ENCODE results near the gene TNRC18.
"Not testable (repeated sequence)": the region's sequence is repeated elsewhere in the genome, so short reads cannot be mapped to it uniquely, and the experiment has no call there.

Gene TNRC18

DNA sequence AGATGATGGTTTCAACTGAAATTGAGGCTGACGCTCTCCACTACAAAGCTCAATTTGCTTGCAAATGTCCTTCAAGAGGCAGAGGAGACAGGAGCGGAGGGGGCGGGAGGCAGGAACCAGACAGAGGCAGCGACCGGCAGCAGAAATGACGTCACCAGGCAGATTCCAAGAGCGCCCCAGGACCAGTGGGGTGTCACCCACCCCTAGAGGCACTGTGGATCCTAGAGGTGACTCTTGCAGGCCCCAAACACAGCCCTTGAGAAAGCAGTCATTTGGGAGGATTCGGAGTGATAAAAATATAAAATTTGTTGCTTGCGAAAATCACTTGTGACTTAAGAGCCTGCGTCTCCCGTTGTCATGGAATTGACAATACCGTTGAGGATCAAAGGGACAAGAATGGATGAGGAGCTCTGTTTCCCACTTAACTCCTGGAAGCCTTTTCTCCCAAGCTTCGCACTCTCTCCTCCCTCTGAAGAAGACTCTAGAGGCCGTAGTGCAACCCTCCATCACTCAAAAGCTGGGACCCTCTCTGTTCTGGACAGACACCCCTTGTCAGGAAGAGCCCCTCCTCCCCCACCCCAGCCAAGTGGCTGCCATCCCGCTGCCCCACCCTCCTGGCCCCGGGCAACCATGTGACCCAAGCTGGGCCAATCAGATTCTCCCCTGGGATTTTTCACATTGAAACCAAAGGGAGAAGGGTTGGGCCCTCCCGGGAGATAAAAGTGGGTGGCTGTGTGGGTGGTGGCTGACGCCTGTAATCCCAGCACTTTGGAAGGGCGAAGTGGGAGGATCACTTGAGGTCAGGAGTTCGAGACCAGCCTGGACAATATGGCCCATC is 157.2 kb downstream of the TNRC18 start:
- no peaks in the 10 kb centered on the region for H3K79me2 ChIP-seq (ENCODE audit: insufficient read depth, low read length)
- H3K36me3 ChIP-seq (ENCODE audit: insufficient read depth, low read length), result no peaks in the 10 kb centered on the region
- no peak overlapping the region for H3K4me3 ChIP-seq (ENCODE audit: low read depth, low read length, poor library complexity, severe bottlenecking)
- H2AFZ ChIP-seq (ENCODE audit: low read length), result no peak overlapping the region
- no peak overlapping the region for H3K27ac ChIP-seq (ENCODE audit: low read depth, low read length, poor library complexity, severe bottlenecking)
- no peaks in the 10 kb centered on the region for H3K4me1 ChIP-seq (ENCODE audit: insufficient read depth, low read length, severe bottlenecking)
- no peak overlapping the region for H3K9ac ChIP-seq (ENCODE audit: low read length)
- H4K20me1 ChIP-seq (ENCODE audit: insufficient read depth, low read length), result no peaks in the 10 kb centered on the region
- no peak for TF ChIP-seq EZH2 (IDR thresholded peaks at IDR 0.05; ENCODE audit: borderline replicate concordance, low read length)
- TF ChIP-seq, protein P1, sequence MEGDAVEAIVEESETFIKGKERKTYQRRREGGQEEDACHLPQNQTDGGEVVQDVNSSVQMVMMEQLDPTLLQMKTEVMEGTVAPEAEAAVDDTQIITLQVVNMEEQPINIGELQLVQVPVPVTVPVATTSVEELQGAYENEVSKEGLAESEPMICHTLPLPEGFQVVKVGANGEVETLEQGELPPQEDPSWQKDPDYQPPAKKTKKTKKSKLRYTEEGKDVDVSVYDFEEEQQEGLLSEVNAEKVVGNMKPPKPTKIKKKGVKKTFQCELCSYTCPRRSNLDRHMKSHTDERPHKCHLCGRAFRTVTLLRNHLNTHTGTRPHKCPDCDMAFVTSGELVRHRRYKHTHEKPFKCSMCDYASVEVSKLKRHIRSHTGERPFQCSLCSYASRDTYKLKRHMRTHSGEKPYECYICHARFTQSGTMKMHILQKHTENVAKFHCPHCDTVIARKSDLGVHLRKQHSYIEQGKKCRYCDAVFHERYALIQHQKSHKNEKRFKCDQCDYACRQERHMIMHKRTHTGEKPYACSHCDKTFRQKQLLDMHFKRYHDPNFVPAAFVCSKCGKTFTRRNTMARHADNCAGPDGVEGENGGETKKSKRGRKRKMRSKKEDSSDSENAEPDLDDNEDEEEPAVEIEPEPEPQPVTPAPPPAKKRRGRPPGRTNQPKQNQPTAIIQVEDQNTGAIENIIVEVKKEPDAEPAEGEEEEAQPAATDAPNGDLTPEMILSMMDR (IDR thresholded peaks at IDR 0.05; ENCODE audit: low read length), result no peak
- H3K27me3 ChIP-seq (ENCODE audit: insufficient read depth, low read length), result no peaks in the 10 kb centered on the region; the same call in 1 of the 2 replicates
- no peak overlapping the region for H3K4me2 ChIP-seq (ENCODE audit: low read length)
- no peaks in the 10 kb centered on the region for H3F3A ChIP-seq (ENCODE audit: insufficient read depth, low read length)
- H3K9me2 ChIP-seq (ENCODE audit: low read depth, low read length), result no peaks in the 10 kb centered on the region
- no peaks in the 10 kb centered on the region for H3K9me3 ChIP-seq (ENCODE audit: low read length)

DNA sequence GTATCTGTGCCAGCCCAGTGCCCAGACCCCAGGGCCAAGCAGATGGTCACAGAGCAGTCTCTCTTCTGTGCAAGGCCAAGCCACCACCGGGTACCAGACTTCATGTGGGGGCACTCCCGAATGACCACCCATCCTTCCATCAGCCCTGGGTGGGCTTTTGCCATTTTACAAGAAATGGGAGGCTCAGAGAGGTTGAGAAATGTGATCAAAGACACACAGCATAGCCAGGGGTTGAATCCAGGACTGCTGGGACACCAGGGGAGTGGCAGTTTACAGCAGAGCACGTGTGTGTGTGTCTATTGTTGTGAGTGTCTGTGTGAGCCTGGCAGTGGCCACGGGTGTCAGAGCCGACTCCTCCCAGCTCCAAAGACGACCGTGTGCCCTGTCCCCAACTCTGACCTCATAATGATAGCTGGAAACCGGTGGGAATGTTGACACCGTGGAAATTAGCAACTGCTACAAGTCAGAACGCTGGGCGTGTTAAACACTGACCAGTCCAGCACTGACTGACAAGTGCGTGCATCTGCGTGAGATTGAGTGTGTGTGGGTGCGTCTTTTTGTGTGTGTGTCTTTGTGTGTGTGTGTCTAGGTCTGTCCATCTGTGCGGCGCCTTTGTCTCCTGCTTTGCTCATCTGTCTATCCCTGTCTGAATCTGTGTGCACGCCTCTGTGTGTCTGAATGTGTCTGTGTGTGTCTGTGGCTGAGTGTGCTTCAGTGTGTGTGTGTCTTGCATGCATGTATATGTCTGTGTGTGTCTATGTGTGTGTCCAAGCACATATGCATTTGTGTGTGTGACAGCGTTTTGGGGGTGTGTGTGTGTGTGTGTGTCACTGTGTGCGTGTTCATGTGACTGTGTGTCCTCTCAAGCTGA is 158.1 kb downstream of the TNRC18 start:
- H3K79me2 ChIP-seq (ENCODE audit: insufficient read depth, low read length), result no peaks in the 10 kb centered on the region
- no peaks in the 10 kb centered on the region for H3K4me1 ChIP-seq (ENCODE audit: insufficient read depth, low read length, severe bottlenecking)
- no peaks in the 10 kb centered on the region for H3F3A ChIP-seq (ENCODE audit: insufficient read depth, low read length)
- H4K20me1 ChIP-seq (ENCODE audit: insufficient read depth, low read length), result no peaks in the 10 kb centered on the region
- H3K9me2 ChIP-seq (ENCODE audit: low read depth, low read length), result no peaks in the 10 kb centered on the region
- TF ChIP-seq, protein P1 (IDR thresholded peaks at IDR 0.05; ENCODE audit: low read length), result no peak
- TF ChIP-seq EZH2 (IDR thresholded peaks at IDR 0.05; ENCODE audit: borderline replicate concordance, low read length), result no peak
- no peaks in the 10 kb centered on the region for H3K9me3 ChIP-seq (ENCODE audit: low read length)
- H3K27me3 ChIP-seq (ENCODE audit: insufficient read depth, low read length), result no peaks in the 10 kb centered on the region; the same call in 1 of the 2 replicates
- no peak overlapping the region for H3K4me2 ChIP-seq (ENCODE audit: low read length)
- H3K9ac ChIP-seq (ENCODE audit: low read length), result no peak overlapping the region
- no peak overlapping the region for H2AFZ ChIP-seq (ENCODE audit: low read length)
- no peak overlapping the region for H3K4me3 ChIP-seq (ENCODE audit: low read depth, low read length, poor library complexity, severe bottlenecking)
- H3K27ac ChIP-seq (ENCODE audit: low read depth, low read length, poor library complexity, severe bottlenecking), result no peak overlapping the region
- no peaks in the 10 kb centered on the region for H3K36me3 ChIP-seq (ENCODE audit: insufficient read depth, low read length)

DNA sequence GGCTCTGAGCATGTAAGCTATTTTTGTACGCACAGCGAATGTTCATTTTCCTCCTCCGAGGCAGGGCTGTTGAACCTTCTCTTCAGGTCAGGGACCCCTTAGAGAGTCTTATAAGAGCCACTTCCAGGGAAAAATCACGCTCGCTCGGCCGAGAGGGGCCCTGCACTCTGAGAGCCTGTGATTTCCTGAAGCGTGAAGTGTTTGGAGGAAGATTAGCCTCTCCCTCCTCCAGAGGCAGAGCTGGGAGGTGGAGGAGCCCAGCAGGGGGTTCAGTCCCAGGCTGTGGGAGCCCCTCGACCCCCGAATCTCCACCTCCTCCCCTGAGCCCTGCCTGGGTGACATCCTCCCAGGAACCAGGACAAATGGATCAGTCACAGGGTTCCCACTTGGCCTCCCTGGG is 160.6 kb downstream of the TNRC18 start:
- H3K9me3 ChIP-seq (ENCODE audit: low read length); H3K4me1 ChIP-seq (ENCODE audit: insufficient read depth, low read length, severe bottlenecking); H3F3A ChIP-seq (ENCODE audit: insufficient read depth, low read length); H3K27ac ChIP-seq (ENCODE audit: low read depth, low read length, poor library complexity, severe bottlenecking); H3K36me3 ChIP-seq (ENCODE audit: insufficient read depth, low read length); H3K4me2 ChIP-seq (ENCODE audit: low read length); H3K9ac ChIP-seq (ENCODE audit: low read length); H3K79me2 ChIP-seq (ENCODE audit: insufficient read depth, low read length); H3K9me2 ChIP-seq (ENCODE audit: low read depth, low read length); H3K27me3 ChIP-seq (ENCODE audit: insufficient read depth, low read length); H2AFZ ChIP-seq (ENCODE audit: low read length); H3K4me3 ChIP-seq (ENCODE audit: low read depth, low read length, poor library complexity, severe bottlenecking); H4K20me1 ChIP-seq (ENCODE audit: insufficient read depth, low read length): not testable (repeated sequence)

DNA sequence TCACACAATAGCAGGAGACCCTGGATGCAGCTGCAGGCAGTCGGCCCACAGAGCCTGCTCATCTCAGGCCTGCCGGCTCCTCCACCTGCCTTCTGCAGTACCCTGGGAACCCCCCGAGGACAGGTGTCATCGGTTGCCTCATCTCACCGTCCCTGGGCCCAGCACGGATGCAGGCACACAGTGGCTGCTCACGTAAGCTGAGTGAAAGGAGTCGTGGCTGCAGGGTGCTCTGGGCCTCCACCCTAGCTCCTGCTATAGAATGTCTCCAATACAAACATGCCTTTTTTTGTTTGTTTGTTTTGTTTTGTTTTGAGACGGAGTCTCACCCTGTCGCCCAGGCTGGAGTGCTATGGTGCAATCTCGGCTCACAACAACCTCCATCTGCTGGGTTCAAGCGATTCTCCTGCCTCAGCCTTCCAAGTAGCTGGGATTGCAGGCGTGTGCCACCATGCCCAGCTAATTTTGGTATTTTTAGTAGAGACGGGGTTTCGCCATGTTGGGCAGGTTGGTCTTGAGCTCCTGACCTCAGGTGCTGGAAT is 163.0 kb downstream of the TNRC18 start:
- H3K36me3 ChIP-seq (ENCODE audit: insufficient read depth, low read length); H3K4me3 ChIP-seq (ENCODE audit: low read depth, low read length, poor library complexity, severe bottlenecking); H3K9me3 ChIP-seq (ENCODE audit: low read length); H3F3A ChIP-seq (ENCODE audit: insufficient read depth, low read length); H3K79me2 ChIP-seq (ENCODE audit: insufficient read depth, low read length); H3K27ac ChIP-seq (ENCODE audit: low read depth, low read length, poor library complexity, severe bottlenecking); H3K9me2 ChIP-seq (ENCODE audit: low read depth, low read length); H4K20me1 ChIP-seq (ENCODE audit: insufficient read depth, low read length); H3K4me1 ChIP-seq (ENCODE audit: insufficient read depth, low read length, severe bottlenecking); H3K4me2 ChIP-seq (ENCODE audit: low read length); H2AFZ ChIP-seq (ENCODE audit: low read length); H3K27me3 ChIP-seq (ENCODE audit: insufficient read depth, low read length); H3K9ac ChIP-seq (ENCODE audit: low read length): not testable (repeated sequence)
